Measurements from ENCODE around the gene NUTM2D. TPM values are rescaled to one million over a fixed set of nuclear protein-coding genes. Genes with fewer than 3 reads are reported as not detected.
"Not testable (repeated sequence)": the region's sequence is repeated elsewhere in the genome, so short reads cannot be mapped to it uniquely, and the experiment has no call there.

NUTM2D gene, protein sequence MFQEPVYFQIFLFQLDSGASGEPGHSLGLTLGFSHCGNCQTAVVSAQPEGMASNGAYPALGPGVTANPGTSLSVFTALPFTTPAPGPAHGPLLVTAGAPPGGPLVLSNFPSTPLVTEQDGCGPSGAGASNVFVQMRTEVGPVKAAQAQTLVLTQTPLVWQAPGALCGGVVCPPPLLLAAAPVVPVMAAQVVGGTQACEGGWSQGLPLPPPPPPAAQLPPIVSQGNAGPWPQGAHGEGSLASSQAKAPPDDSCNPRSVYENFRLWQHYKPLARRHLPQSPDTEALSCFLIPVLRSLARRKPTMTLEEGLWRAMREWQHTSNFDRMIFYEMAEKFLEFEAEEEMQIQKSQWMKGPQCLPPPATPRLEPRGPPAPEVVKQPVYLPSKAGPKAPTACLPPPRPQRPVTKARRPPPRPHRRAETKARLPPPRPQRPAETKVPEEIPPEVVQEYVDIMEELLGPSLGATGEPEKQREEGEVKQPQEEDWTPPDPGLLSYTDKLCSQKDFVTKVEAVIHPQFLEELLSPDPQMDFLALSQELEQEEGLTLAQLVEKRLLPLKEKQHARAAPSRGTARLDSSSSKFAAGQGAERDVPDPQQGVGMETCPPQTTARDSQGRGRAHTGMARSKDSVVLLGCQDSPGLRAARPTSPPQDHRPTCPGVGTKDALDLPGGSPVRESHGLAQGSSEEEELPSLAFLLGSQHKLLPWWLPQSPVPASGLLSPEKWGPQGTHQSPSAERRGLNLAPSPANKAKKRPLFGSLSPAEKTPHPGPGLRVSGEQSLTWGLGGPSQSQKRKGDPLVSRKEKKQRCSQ
- 1 to 10 TPM; 2.4 to 2.9 (median 2.8) TPM for total RNA-seq

DNA sequence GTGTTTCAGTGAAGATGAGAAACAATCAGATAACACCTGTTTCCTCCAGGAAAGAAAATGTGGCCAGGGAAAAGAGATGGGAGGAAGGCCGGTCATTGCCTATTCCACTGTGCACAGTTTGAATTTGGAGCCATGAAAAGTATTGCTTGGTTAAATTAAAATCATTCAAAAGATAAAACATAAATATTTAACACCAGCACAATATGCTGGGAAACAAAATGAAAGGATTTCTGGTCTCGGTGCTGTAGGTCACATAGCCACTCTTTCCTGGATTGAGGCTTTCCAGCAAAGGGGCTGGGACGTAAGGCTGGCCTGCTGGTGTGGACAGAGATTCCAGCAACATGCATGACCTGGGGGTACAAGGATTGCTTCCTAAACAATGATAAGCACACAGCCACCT is at the start of gene NUTM2D:
TSS of gene NUTM2D (plus strand) at position 301 of the 400 bp plus-strand sequence. CDS start 522 bp downstream, outside the sequence.
- DNase-seq (ENCODE audit: low spot score in 2 of 2); H3K4me1 ChIP-seq; H3K27me3 ChIP-seq; H3K9me3 ChIP-seq; intact Hi-C loops (cut with DNase I; ENCODE audit: low total_unique reads); H3K36me3 ChIP-seq; H3K27ac ChIP-seq; H3K4me3 ChIP-seq: not testable (repeated sequence)

DNA sequence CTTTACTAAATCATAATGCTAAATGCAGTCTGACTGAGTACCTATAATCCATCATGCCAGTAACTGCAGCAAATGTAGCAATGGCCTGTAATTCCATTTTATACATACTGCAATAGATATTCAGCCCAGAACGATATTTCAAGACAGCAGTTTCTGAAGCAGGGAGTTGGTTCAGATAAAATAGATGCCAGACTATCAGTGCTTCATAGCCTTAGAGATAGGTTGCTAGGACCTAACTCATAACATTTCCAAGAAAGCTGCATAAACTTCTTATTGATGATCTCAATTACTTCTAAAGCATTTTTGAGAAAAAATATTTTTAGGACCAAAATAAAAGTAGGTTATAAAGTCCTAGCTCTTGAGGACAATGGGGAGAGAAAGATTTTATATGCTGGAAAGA is 48.8 kb upstream of the NUTM2D start:
- DNase-seq (ENCODE audit: low spot score in 2 of 2); intact Hi-C loops (cut with DNase I; ENCODE audit: low total_unique reads); H3K27ac ChIP-seq; H3K4me3 ChIP-seq; H3K4me1 ChIP-seq; H3K36me3 ChIP-seq; H3K9me3 ChIP-seq; H3K27me3 ChIP-seq: not testable (repeated sequence)

DNA sequence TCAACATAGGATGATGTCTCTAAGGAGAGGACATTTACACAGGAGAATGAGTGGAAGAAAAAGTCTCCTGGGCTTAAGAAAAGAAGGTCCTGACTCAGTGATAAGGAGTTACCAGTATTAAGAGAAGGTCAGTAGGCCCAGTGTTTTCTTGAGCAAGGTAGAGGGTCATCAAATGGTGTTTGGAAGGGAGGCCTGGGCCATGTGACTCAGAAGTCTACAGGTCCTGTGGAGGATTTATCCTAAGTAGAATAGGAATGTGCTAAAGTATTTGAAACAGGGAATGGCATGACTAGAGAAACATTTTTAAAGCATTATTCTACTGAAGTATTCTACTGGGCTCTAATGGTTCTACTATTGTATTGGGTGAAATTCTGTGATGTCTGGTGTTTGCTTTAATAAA is 47.9 kb upstream of the NUTM2D start:
- intact Hi-C loops (cut with DNase I; ENCODE audit: low total_unique reads); H3K4me3 ChIP-seq; H3K27ac ChIP-seq; H3K36me3 ChIP-seq; H3K9me3 ChIP-seq; DNase-seq (ENCODE audit: low spot score in 2 of 2); H3K27me3 ChIP-seq; H3K4me1 ChIP-seq: not testable (repeated sequence)

DNA sequence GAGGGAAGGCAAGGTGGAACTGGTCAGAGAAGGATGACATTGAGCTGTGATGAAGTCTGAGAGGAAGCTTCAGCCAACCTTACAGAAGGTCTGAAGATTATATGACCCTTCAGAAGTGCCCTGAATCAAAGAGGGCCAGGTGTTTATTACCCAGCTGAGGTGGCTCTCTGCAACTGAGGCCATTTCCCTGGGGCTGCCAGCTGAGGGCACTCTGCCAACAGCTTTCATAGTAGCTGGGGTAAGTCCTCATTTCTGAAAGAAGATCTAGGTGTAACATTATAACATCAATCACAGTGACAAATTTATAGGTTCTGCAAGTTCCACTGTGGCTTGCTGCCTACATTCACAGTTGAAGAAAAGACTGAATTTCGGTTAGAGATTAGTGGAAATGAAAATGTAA is 46.0 kb upstream of the NUTM2D start:
- H3K27me3 ChIP-seq; H3K27ac ChIP-seq; H3K4me1 ChIP-seq; H3K9me3 ChIP-seq; intact Hi-C loops (cut with DNase I; ENCODE audit: low total_unique reads); H3K4me3 ChIP-seq; DNase-seq (ENCODE audit: low spot score in 2 of 2); H3K36me3 ChIP-seq: not testable (repeated sequence)

DNA sequence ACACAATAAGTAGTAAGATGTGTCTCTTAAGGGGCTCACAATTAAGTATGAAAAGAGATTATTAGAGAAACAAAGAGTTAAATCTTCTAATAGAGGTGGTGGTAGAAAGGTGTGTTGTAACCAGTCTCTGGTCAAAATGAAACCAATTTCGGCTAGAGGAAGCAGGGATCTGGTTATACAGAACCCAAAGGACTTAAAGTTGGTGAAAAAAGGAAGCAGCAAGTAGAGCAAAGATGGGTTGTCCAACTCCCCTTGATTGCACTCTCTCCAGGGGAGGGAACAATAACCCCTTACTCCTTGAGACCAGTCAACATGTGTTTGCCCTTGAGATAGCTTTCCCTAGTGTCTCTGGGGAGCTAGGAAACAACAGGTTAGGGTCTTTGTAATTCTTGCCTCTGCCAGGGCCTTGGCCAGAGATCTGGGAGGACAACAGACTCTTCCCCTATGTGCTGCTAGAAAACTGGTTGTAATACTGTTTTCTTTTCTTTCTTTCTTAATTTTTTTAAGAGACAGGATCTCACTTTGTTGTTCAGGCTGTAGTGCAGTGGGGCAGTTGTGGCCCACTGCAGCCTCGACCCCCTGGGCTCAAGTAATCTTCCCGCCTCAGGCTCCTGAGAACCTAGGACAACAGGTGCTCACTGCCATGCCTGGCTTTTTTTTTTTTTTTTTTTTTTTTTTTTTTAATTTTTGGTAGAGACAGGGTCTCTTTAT is 43.7 kb upstream of the NUTM2D start:
- H3K27ac ChIP-seq; H3K9me3 ChIP-seq; H3K27me3 ChIP-seq; intact Hi-C loops (cut with DNase I; ENCODE audit: low total_unique reads); DNase-seq (ENCODE audit: low spot score in 2 of 2); H3K4me3 ChIP-seq; H3K36me3 ChIP-seq; H3K4me1 ChIP-seq: not testable (repeated sequence)

DNA sequence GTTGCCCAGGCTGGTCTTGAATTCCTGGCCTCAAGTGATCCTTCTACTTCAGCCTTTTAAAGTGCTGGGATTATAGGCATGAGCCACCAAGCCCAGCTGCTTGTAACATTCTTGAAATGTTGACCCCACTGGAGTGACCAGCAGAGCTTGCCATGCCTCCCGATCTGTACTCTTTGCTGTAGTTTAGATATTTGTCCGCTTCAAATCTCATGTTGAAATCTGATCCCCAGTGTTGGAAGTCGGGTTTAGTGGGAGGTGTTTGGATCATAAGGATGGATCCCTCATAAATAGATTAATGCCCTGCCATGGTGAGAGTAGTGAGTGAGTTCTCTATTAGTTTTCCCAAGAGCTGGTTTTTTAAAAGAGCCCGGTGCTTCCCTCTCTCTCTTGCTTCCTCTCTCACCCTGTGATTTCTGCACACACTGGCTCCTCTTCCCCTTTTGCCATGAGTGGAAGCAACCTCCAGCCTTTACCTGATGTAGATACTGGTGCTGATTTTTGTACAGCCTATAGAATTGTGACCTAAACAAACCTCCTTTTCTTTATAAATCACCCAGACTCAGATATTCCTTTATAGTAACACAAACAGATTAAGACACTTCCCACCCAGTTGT is 43.1 kb upstream of the NUTM2D start:
- not testable (repeated sequence) for DNase-seq (ENCODE audit: low spot score in 2 of 2); H3K27ac ChIP-seq

DNA sequence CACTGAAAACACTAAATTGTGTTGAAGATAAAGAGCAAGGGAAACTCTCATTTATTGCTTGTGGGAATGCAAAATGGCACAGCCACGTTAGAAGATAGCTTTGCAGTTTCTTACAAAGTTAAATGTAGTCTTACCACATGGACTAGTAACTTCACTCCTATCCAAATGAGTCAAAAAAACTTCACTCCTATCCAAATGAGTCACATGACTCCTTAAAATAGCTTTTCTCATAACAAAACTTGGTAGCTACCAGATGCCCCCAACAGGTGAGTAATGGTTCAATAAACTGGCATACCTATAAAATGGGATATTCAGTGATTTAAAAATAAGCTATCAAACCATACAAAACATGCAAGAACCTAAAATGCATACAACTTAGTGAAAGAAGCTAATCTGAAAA is 36.0 kb upstream of the NUTM2D start:
- DNase-seq (ENCODE audit: low spot score in 2 of 2); intact Hi-C loops (cut with DNase I; ENCODE audit: low total_unique reads); H3K9me3 ChIP-seq; H3K27ac ChIP-seq; H3K36me3 ChIP-seq; H3K4me3 ChIP-seq; H3K4me1 ChIP-seq; H3K27me3 ChIP-seq: not testable (repeated sequence)

More for the DNA sequence above, 43.1 kb upstream of the NUTM2D start:
- H3K27me3 ChIP-seq; H3K36me3 ChIP-seq; intact Hi-C loops (cut with DNase I; ENCODE audit: low total_unique reads); H3K4me1 ChIP-seq; H3K9me3 ChIP-seq; H3K4me3 ChIP-seq: not testable (repeated sequence)

DNA sequence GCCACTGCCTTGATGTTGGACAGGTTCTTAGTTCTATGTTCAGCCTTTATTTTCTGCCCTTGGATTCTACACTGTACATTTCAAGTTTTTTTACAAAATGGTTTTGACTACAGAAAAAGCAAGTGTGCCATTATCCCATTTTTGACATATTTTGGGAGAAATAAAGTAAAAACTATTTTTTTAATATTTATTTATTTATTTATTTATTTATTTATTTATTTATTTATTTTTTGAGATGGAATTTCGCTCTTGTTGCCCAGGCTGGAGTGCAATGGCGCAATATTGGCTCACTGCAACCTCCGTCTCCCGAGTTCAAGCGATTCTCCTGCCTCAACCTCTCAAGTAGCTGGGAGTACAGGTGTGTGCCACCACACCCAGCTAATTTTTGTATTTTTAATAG is 33.0 kb upstream of the NUTM2D start:
- H3K27ac ChIP-seq; intact Hi-C loops (cut with DNase I; ENCODE audit: low total_unique reads); H3K9me3 ChIP-seq; H3K4me3 ChIP-seq; H3K4me1 ChIP-seq; H3K36me3 ChIP-seq; DNase-seq (ENCODE audit: low spot score in 2 of 2); H3K27me3 ChIP-seq: not testable (repeated sequence)

DNA sequence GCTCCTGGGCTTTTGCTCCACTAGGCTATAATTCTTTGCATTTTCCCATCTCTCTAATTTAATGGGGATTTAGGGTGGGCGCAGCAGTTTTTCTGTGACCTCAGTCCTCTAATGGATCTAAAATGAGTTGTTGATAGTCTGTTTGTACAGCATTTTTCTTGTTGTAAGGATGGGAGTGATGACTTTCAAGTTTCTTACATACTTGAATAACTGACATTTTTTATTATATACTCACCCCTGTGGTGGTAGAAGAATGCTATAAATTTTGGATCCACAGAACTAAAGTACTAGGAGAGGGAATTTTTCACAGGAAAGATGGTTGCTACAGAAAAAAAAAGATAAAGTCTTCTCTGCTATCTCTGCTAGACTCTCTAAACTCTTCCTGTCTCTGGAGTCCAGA is 29.6 kb upstream of the NUTM2D start:
- DNase-seq (ENCODE audit: low spot score in 2 of 2); H3K27ac ChIP-seq; H3K4me3 ChIP-seq; intact Hi-C loops (cut with DNase I; ENCODE audit: low total_unique reads); H3K4me1 ChIP-seq; H3K36me3 ChIP-seq; H3K9me3 ChIP-seq; H3K27me3 ChIP-seq: not testable (repeated sequence)

DNA sequence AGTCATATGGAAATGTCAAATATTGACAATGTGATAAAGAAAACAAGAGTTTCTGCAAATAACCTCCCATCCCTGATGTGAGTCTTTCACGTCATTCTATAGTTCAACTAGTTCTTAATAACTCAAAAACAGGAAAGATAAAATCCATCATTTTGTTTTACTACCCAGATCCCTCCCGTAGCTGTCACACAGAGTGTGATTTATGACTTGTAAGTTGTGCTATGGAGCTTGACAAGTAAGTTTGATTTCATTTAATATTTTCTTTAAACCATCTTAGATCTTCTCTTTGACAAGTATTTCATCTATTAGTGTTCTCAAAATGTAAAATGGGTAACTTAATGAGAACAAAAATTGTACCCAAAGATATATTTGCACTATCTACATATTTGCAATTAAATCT is 28.4 kb upstream of the NUTM2D start:
- H3K4me1 ChIP-seq; DNase-seq (ENCODE audit: low spot score in 2 of 2); H3K27ac ChIP-seq; H3K9me3 ChIP-seq; intact Hi-C loops (cut with DNase I; ENCODE audit: low total_unique reads); H3K4me3 ChIP-seq; H3K36me3 ChIP-seq; H3K27me3 ChIP-seq: not testable (repeated sequence)

DNA sequence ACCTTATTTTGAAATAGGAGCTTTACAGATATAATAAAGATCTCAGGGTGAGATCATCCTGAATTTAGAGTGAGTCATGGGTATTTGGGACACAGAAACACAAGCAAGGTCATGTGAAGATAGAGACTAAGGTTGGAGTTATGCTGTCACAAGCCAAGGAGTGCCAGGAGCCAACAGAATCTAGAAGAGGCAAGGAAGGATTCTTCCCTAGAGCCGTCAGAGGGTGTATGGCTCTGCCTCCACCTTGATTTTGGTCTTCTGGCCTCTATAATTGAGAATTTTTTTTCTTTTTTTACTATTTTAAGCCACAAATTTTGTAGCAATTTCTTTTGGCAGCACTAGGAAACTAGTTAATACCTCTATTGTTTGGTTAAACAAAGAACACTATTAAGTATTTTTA is 24.9 kb upstream of the NUTM2D start:
- DNase-seq (ENCODE audit: low spot score in 2 of 2); H3K9me3 ChIP-seq; H3K4me1 ChIP-seq; H3K27me3 ChIP-seq; intact Hi-C loops (cut with DNase I; ENCODE audit: low total_unique reads); H3K4me3 ChIP-seq; H3K36me3 ChIP-seq; H3K27ac ChIP-seq: not testable (repeated sequence)

DNA sequence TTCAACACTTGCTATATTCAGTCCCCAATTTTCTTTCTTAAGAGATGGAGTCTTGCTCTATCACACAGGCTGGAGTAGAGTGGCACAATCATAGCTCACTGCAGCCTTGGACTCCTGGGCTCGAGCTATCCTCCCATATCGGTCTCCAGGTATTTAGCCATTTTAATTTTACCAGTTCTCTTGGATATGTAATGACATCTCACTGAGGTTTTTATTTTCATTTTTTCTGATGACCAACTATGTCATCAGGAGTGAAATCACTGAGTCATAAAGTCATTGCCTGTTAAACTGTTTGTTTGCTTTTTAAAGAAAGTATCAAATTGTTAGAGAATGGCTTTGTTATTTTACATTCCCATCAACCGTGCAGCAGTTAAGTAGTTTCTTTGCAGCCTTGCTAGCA is 17.1 kb upstream of the NUTM2D start:
- H3K4me1 ChIP-seq; H3K27ac ChIP-seq; H3K9me3 ChIP-seq; DNase-seq (ENCODE audit: low spot score in 2 of 2); H3K36me3 ChIP-seq; H3K4me3 ChIP-seq; H3K27me3 ChIP-seq; intact Hi-C loops (cut with DNase I; ENCODE audit: low total_unique reads): not testable (repeated sequence)
